ENCODE measurements around the gene CTBP1.

Gene CTBP1

DNA sequence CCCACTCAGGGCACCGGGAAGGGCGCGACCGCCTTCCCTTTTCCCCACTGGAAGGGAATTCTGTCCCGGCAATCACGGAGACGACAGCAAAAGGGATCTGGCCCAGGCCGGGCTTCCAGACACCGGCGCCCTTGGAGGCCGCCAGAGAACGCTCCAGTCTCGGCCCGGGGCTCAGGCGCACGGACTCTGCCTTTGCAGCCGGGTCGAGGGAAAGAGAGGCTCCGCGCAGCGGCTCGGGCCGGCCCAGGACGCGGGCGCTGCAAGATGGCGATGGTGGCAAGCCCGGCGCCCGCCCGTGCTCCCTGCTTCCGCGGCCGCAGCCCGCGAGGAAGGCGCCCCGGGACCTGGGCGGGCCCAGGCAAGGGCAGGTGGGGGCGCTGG is 1.1 kb downstream of the CTBP1 start:
- no peak for DNase-seq (ENCODE audit: extremely low spot score)
- POLR2A ChIA-PET, result no interaction called here
- TF ChIP-seq, protein P1, sequence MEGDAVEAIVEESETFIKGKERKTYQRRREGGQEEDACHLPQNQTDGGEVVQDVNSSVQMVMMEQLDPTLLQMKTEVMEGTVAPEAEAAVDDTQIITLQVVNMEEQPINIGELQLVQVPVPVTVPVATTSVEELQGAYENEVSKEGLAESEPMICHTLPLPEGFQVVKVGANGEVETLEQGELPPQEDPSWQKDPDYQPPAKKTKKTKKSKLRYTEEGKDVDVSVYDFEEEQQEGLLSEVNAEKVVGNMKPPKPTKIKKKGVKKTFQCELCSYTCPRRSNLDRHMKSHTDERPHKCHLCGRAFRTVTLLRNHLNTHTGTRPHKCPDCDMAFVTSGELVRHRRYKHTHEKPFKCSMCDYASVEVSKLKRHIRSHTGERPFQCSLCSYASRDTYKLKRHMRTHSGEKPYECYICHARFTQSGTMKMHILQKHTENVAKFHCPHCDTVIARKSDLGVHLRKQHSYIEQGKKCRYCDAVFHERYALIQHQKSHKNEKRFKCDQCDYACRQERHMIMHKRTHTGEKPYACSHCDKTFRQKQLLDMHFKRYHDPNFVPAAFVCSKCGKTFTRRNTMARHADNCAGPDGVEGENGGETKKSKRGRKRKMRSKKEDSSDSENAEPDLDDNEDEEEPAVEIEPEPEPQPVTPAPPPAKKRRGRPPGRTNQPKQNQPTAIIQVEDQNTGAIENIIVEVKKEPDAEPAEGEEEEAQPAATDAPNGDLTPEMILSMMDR (IDR thresholded peaks at IDR 0.05; ENCODE audit: control extremely low read depth, extremely low read depth, low read depth, missing control alignments), result no peak
- CTCF ChIA-PET, result interaction anchor here (1.1 to 1.2 kb wide), 2 partner anchors 20 to 37 kb away, joined by 3 to 7 read pairs; no protein-coding TSS in a partner anchor

DNA sequence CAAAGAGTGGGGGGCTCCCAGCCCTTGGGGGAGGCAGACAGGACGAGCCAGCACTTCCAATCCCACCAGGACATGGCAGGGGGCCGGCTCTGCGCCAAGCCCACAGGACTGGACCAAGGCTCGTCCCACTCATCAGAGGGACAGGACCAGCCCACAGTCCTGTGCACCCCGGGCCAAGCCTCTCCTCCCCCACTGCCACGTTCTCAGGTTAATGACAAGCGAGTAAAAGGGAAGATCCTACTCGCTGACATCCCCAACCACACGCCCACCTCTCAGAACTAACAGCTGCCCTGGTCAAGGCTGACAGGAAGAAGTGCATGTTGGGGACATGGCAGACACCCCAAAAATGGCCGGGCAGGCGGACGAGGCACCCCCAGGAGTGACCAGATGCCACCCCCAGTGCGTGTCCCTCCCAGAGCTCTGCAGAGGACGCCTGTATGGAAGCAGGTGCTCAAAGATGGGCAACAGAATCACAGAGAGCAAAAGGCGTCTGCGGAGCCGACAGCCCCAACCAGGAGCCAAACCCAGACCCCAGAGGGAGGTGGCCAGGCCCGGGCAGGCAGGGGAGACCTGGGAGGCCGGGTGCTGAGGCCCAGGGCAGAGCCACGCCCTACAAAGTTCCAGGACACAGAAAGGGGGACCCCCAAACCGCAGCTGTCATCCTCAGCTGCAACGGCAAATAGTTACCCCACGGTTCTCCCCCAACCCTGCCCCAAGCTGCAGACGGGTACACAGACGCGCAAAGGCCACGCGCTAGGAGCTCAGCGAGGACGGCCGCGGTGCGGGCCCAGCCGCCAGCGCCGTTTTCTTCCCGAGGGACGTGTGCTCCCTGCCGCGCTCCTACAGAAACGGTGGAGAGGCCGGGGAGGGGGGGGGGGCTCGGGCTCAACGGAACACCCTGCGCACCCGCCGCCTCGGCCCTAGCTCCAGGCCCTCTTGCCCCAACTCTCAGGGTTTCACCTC is 1.7 kb downstream of the CTBP1 start:
- TF ChIP-seq, protein P1 (IDR thresholded peaks at IDR 0.05; ENCODE audit: control extremely low read depth, extremely low read depth, low read depth, missing control alignments), result no peak
- ChIA-PET CTCF (interaction anchor here (0.9 to 1.7 kb wide), 3 partner anchors 21 to 116 kb away, joined by 3 to 7 read pairs (median 5); no protein-coding TSS in a partner anchor), POLR2A (interaction anchor here (0.7 kb wide), 1 partner anchor 461 kb away, joined by 3 read pairs; no protein-coding TSS in a partner anchor)
- DNase-seq (ENCODE audit: extremely low spot score), result peak; percentile 64

DNA sequence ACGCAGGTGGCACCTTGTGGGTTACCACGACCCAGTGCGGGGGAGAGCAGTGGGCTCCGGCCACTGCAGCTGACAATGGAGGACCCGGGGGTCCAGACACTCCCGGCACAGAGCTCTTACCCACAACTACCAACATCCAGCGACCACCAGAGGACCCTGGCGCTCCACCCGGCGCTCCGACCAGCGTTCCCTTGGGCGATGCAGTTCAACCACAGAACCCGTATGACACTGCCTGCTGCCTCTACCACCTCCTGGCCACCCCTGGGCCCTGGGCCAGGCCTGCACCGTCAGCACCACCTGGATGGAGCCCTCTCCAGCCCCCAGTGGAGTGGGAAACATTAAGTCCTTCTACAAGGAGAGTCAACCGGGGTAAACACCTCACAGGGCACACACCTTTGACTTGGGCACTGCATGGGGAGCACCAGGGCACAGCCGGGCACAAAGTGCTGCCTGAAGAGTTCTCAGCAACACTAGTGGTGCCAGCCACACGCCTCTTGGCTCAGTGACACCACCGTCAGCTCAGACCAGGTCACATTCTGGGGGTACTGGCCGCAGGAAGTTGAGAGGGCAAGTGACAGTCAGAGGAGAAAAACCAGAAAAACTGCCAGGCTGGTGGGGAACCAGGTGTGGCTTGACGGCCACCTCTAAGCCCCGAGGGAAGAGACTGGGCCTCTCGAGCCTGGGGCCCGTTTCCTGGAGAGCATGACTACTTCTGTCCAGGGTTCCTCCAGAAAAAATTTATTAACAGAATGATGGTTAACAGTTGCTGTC is 2.6 kb downstream of the CTBP1 start:
- TF ChIP-seq, protein P1 (IDR thresholded peaks at IDR 0.05; ENCODE audit: control extremely low read depth, extremely low read depth, low read depth, missing control alignments), result no peak
- no peak for DNase-seq (ENCODE audit: extremely low spot score)
- CTCF ChIA-PET, result interaction anchor here (0.9 to 1.7 kb wide), 3 partner anchors 22 to 115 kb away, joined by 3 to 7 read pairs (median 5); no protein-coding TSS in a partner anchor
- POLR2A ChIA-PET, result interaction anchor here (0.7 kb wide), 1 partner anchor 462 kb away, joined by 3 read pairs; no protein-coding TSS in a partner anchor

DNA sequence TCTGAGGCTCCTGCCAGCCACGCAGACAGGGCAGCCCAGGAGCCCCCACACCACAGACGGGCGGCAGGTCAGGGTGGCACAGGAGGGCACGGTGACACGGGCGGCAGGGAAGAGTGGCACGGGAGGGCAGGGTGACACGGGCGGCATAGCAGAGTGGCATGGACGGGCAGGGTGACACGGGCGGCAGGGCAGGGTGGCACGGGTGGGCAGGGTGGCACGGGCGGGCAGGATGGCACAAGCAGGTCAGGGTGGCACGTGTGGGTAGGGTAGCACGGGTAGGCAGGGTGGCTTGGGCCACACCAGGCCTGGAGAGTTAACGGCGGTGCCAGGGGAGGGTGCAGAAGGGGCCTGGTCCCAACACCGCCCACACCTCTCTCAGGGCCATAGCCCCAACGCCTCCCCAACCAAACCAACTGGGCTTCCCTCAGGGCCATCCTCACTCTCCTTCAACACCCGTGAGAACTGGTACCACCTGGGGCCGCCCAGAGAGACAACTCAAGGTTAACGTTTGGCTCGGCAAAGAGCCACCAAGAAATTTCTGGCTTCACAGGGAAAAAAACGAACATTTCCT is 3.4 kb downstream of the CTBP1 start:
- TF ChIP-seq, protein P1 (IDR thresholded peaks at IDR 0.05; ENCODE audit: control extremely low read depth, extremely low read depth, low read depth, missing control alignments), result no peak
- ChIA-PET CTCF (interaction anchor here (1.4 kb wide), 1 partner anchor 10 kb away, joined by 3 read pairs; no protein-coding TSS in a partner anchor), POLR2A (no interaction called here)
- DNase-seq (ENCODE audit: extremely low spot score), result no peak

DNA sequence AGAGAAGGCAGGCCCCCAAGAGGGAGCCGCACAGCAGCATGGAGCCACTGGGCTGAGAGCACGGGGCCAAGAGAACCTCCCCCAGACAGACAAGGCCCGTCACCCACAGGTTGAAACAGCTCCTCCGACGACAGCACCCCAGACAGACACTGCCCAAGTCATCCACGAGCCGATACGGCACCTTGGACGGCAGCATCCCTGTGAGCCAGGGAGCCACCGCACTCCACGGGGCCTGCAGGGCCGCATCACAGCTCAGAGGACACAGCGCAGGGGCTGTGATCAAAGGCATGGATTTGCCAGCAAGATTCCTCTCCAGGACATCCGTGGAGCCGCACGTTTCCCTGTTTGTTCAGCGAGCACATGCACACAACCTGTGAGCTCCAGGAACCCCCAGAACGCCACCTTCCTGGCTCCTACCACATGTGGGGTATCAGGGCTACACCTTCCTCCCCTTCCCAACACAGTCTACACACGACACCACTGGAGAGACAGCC is 3.9 kb downstream of the CTBP1 start:
- POLR2A ChIA-PET, result no interaction called here
- no peak for DNase-seq (ENCODE audit: extremely low spot score)
- TF ChIP-seq, protein P1 (IDR thresholded peaks at IDR 0.05; ENCODE audit: control extremely low read depth, extremely low read depth, low read depth, missing control alignments), result no peak
- CTCF ChIA-PET, result interaction anchor here (0.8 to 1.4 kb wide), 3 partner anchors 10 to 111 kb away, joined by 3 to 5 read pairs (median 3); no protein-coding TSS in a partner anchor

Data from GM10248 (cell line).